Stimulated activated CD8-positive, alpha-beta memory T cell treated with anti-CD3 and anti-CD28 coated beads, Interleukin-2, amount 100 ng/mL, for 1 hour (primary cell): ENCODE results near the gene TUBGCP6.
A peak's percentile ranks its signal among the peaks of the same experiment; 100 is the strongest.
"Not testable (repeated sequence)": the region's sequence is repeated elsewhere in the genome, so short reads cannot be mapped to it uniquely, and the experiment has no call there.

ENCODE experiments used
- DNase-seq, 2 donors: peaks; one replicate each; pipeline ENCODE4 v3.0.0-alpha.2; 2020; ENCODE audit warnings: low read depth in 2 of 2

TUBGCP6 gene

GRCh38 chr22:50209893-50210292, 34.9 kb downstream of the TUBGCP6 start:
- peak in 1 of 2 donors; percentile 46 for DNase-seq

- no peak for DNase-seq
Measured at GRCh38 chr22:50208939-50209892, 35.6 kb downstream of the TUBGCP6 start.

GRCh38 chr22:50208430-50208938, 36.3 kb downstream of the TUBGCP6 start:
- DNase-seq: no peak

GRCh38 chr22:50207383-50208140, 37.3 kb downstream of the TUBGCP6 start:
- DNase-seq: no peak

- DNase-seq: no peak
Measured at GRCh38 chr22:50206599-50206998, 38.2 kb downstream of the TUBGCP6 start.

- no peak for DNase-seq
Measured at GRCh38 chr22:50205781-50206569, 38.8 kb downstream of the TUBGCP6 start.

- DNase-seq: not testable (repeated sequence)
Measured at GRCh38 chr22:50204998-50205397, 39.8 kb downstream of the TUBGCP6 start.

GRCh38 chr22:50204571-50204970, 40.3 kb downstream of the TUBGCP6 start:
- DNase-seq: no peak

- DNase-seq: no peak
Measured at GRCh38 chr22:50203288-50203687, 41.5 kb downstream of the TUBGCP6 start.

- DNase-seq: no peak
Measured at GRCh38 chr22:50202130-50202666, 42.6 kb downstream of the TUBGCP6 start.

GRCh38 chr22:50201191-50202129, 43.4 kb downstream of the TUBGCP6 start:
- DNase-seq: no peak

- peak; percentile 78 to 86 for DNase-seq
Measured at GRCh38 chr22:50200461-50201190, 44.2 kb downstream of the TUBGCP6 start, which contains the start of gene SELENOO. SELENOO (plus strand) TSS chr22:50201011; CDS start chr22:50201037, 26 bp downstream.

GRCh38 chr22:50199829-50200460, 44.9 kb downstream of the TUBGCP6 start:
- DNase-seq: no peak

- DNase-seq: no peak
Measured at GRCh38 chr22:50199251-50199721, 45.5 kb downstream of the TUBGCP6 start.

- DNase-seq: no peak
Measured at GRCh38 chr22:50198624-50199017, 46.2 kb downstream of the TUBGCP6 start.

GRCh38 chr22:50197856-50198623, 46.8 kb downstream of the TUBGCP6 start:
- DNase-seq: no peak

- no peak for DNase-seq
Measured at GRCh38 chr22:50197000-50197800, 47.6 kb downstream of the TUBGCP6 start.
